Neutrophil (primary cell): ENCODE measurements around the gene PLXNA4.

ENCODE experiments used
- H3K27ac ChIP-seq: fragments of 200-600 bp; sonication (generic); 2 replicates; pipeline ENCODE4 v1.5.1; 2016; ENCODE audit warnings: mild to moderate bottlenecking, moderate library complexity
- H3K27me3 ChIP-seq: fragments of 200-600 bp; sonication (generic); 2 replicates; pipeline ENCODE4 v1.6.0; 2016; ENCODE audit warnings: mild to moderate bottlenecking
- H3K36me3 ChIP-seq: fragments of 200-600 bp; sonication (generic); 2 replicates; pipeline ENCODE4 v1.5.1; 2017
- H3K4me1 ChIP-seq, 2 experiments: fragments of 200-600 bp in 1 of 2; sonication (generic) in 1 of 2; 1 replicate in 1 of 2; 2 replicates in 1 of 2; pipeline versions ENCODE4 v1.5.1 to v1.6.1; 2013 to 2016; ENCODE audit warnings: low read depth in 1 of 2, low read length in 1 of 2, mild to moderate bottlenecking in 1 of 2, moderate library complexity in 1 of 2; ENCODE audit not compliant: control insufficient read depth in 1 of 2, insufficient read depth in 1 of 2
- H3K4me3 ChIP-seq, 2 experiments: fragments of 200-600 bp in 1 of 2; sonication (generic) in 1 of 2; 1 replicate in 1 of 2; 2 replicates in 1 of 2; pipeline ENCODE4 v1.5.1; 2013 to 2016; ENCODE audit warnings: low read depth in 1 of 2, low read length in 1 of 2, mild to moderate bottlenecking in 1 of 2, moderate library complexity in 1 of 2
- H3K9me3 ChIP-seq: fragments of 200-600 bp; sonication (generic); 2 replicates; pipeline ENCODE4 v1.5.1; 2016
- TF ChIP-seq, protein P1 (sequence below): fragments of 200-600 bp; sonication (generic); IDR thresholded peaks from 2 replicates; pipeline ENCODE4 v1.5.1; 2016; ENCODE audit warnings: antibody characterized with exemption

PLXNA4 gene

DNA sequence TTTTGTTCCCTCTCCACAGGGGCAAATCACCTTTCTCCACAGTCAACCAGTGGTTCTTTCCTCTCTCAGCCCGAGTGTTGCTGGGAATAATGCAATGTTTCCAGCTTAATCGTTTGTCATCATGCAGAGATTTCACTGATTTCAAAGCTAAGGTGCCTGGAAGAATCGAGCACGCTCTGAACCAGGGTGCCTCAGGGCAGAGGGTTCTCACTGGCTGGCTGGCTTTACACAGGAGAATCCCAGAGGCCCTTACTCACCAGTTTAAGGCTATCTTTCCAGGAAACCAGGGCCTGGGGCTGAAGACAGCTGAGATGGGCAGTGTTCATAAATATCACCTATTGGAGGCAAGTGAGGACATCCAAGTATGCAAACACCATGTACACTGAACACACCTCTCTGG lies 21.8 kb downstream of the PLXNA4 start:
- no peak overlapping the region for H3K4me3 ChIP-seq
- H3K27ac ChIP-seq = no peak overlapping the region
- TF ChIP-seq, protein P1, sequence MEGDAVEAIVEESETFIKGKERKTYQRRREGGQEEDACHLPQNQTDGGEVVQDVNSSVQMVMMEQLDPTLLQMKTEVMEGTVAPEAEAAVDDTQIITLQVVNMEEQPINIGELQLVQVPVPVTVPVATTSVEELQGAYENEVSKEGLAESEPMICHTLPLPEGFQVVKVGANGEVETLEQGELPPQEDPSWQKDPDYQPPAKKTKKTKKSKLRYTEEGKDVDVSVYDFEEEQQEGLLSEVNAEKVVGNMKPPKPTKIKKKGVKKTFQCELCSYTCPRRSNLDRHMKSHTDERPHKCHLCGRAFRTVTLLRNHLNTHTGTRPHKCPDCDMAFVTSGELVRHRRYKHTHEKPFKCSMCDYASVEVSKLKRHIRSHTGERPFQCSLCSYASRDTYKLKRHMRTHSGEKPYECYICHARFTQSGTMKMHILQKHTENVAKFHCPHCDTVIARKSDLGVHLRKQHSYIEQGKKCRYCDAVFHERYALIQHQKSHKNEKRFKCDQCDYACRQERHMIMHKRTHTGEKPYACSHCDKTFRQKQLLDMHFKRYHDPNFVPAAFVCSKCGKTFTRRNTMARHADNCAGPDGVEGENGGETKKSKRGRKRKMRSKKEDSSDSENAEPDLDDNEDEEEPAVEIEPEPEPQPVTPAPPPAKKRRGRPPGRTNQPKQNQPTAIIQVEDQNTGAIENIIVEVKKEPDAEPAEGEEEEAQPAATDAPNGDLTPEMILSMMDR = no peak
- no peaks in the 10 kb centered on the region for H3K36me3 ChIP-seq
- H3K4me1 ChIP-seq = no peaks in the 10 kb centered on the region
- H3K27me3 ChIP-seq = peaks cover 21% of the 10 kb centered on the region
- H3K9me3 ChIP-seq = no peaks in the 10 kb centered on the region

DNA sequence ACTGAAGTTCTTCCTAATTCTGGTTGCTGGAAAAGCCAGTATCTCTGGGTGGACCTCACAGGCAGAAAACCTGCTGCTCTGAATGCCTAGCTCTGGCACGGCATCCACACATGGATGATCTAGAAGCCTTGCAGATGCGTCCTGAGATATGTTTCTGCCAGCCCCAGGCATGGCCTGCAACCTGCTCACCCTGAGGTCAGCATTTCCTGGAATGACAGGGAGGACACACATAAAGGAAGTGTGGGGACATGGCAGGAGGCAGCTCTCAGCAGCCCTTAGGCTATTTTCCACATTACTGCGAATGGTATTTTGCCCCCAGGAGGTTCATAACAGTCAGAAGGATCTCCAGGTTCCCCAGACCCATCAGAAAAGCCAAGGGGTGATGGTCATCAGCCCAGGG lies 23.2 kb downstream of the PLXNA4 start:
- peaks cover 20% of the 10 kb centered on the region for H3K27me3 ChIP-seq
- H3K4me1 ChIP-seq = no peaks in the 10 kb centered on the region
- TF ChIP-seq, protein P1 = no peak
- H3K9me3 ChIP-seq = no peaks in the 10 kb centered on the region
- H3K36me3 ChIP-seq = no peaks in the 10 kb centered on the region
- no peak overlapping the region for H3K27ac ChIP-seq
- H3K4me3 ChIP-seq = no peak overlapping the region

DNA sequence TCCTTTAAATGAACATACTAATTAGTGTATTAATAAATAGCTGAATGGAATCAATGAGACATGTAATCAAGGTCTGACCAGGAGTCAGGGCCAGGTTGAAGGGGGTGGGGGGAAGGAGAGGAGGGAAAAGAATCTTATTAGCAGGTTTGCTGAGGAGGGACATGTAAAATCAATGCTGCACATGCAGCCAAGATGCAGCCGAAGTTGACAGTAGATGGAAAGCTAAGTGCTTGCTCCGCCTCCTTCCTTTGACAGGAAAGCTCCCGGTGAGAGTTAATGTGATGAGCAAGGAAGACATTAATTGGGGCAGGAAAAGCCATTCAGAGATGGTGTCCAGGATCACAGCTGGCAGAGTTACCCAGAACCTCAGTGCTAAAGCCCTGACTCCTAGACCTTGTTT lies 24.4 kb downstream of the PLXNA4 start:
- TF ChIP-seq, protein P1 = no peak
- peaks cover 20% of the 10 kb centered on the region for H3K27me3 ChIP-seq
- H3K9me3 ChIP-seq = no peaks in the 10 kb centered on the region
- H3K4me1 ChIP-seq = no peaks in the 10 kb centered on the region
- no peak overlapping the region for H3K4me3 ChIP-seq
- no peaks in the 10 kb centered on the region for H3K36me3 ChIP-seq
- no peak overlapping the region for H3K27ac ChIP-seq

DNA sequence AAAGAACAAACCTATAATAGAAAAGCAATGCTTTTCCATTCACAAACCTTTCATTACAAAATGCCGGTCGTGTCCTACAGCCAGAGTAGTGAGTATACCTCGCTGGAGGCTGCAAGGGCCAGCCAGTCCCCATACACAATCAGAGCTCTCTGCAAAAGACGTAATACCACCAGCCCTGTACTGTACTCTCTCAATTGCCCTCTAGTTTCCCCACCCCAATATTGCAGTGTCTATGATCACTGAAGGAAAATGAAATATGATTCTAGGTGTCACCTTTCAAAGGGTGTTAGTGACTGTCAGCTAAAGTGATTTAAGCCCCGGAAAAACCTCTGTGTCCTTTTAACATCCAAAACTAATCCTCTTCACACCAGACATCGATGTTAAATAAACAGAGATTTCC lies 24.8 kb downstream of the PLXNA4 start:
- TF ChIP-seq, protein P1 = no peak
- Histone ChIP-seq H3K27me3 (peaks cover 20% of the 10 kb centered on the region), H3K27ac (no peak overlapping the region)

DNA sequence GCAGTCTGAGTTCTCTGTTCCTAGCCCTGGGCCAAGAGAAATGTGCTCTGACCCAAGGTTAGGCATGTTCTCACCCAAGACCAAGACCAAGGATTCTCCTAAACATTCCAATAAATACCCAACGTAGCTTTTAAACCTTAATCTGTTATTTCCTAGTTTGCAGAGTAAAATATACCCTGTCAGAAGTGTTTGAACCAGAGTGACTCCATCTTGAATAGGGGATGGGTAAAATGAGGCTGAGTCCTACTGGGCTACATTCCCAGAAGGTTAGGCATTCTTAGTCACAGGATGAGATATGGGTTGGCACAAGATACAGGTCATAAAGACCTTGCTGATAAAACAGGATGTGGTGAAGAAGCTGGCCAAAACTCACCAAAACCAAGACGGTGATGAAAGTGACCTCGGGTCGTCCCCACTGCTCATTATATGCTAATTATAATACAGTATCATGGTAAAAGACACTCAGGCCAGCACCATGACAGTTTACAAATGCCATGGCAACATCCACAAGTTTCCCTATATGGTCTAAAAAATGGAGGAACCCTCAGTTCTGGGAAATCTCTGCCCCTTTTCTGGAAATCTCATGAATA lies 27.7 kb downstream of the PLXNA4 start:
- Histone ChIP-seq H3K27ac (no peak overlapping the region), H3K36me3 (no peaks in the 10 kb centered on the region), H3K27me3 (peaks cover 19% of the 10 kb centered on the region), H3K4me1 (no peaks in the 10 kb centered on the region), H3K4me3 (no peak overlapping the region), H3K9me3 (no peaks in the 10 kb centered on the region)
- TF ChIP-seq, protein P1 = no peak

More for the DNA sequence above, 24.8 kb downstream of the PLXNA4 start:
- Histone ChIP-seq H3K36me3 (no peaks in the 10 kb centered on the region), H3K4me1 (no peaks in the 10 kb centered on the region), H3K9me3 (no peaks in the 10 kb centered on the region), H3K4me3 (no peak overlapping the region)
